GM18499 (cell line): ENCODE results near the gene FUZ.

Experiments used
- ATAC-seq: cut with Tn5 transposase; IDR thresholded peaks from one replicate; pipeline ENCODE4 v1.9.1; 2021; ENCODE audit warnings: moderate number of reproducible peaks; ENCODE audit not compliant: insufficient read depth, unreplicated experiment

FUZ gene

DNA sequence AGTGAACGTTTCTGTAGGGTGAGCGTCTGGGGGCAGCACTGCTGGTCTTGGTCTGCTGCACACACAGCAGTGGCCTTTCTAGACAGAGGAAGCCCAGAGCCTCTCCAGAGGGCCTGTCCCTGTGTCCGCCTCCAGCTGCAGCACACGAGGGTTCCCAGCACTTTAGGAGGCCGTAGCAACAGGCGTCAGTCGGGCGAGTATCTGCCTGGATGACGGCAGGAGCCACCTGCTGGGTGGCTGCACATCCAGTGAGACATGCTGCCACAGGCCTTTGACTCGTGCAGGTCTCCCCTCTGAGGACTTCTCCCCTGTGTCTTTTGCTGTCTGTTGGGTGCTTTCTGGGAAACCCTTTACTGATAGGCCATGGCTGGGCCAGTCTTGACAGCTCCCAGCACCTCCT lies 24.2 kb downstream of the FUZ start:
- no peak for ATAC-seq

DNA sequence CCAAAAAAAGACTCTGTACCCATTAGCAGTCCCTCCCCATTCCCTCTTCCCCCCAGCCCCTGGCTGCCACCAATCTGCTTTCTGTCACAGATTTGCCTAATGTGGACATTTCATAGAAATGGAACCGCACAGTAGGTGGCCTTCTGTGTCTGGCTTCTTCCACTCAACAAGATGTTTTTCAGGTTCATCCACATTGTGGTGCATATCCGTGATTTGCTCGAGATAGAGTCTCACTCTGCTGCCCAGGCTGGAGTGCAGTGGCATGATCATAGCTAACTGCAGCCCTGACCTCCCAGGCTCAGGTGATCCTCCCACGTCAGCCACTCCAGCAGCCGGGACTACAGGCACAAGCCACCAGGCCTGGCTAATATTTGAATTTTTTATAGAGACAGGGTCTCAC lies 25.3 kb downstream of the FUZ start:
- ATAC-seq: no peak

DNA sequence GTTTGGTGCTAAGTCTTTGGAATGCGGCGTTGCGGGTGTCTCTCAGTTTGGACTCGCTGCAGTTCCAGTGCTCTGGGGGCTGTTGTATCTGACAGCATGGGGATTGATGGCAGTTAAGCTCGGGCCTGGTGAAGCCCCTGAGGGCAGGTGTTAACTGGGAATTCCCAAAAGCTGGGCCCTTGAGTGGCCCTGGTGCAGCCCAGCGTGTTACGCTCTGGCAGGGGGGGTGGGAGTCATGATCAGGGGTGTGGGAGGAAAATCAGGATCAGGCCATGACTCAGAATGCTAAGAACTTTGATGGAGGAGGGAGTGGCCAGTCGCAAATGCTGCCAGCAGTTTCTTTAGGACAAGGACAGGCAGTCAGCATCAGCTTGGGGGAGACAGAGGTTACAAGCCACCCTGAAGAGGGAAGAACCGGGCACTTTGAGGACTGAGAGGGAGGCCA lies 26.7 kb downstream of the FUZ start:
- ATAC-seq: no peak

DNA sequence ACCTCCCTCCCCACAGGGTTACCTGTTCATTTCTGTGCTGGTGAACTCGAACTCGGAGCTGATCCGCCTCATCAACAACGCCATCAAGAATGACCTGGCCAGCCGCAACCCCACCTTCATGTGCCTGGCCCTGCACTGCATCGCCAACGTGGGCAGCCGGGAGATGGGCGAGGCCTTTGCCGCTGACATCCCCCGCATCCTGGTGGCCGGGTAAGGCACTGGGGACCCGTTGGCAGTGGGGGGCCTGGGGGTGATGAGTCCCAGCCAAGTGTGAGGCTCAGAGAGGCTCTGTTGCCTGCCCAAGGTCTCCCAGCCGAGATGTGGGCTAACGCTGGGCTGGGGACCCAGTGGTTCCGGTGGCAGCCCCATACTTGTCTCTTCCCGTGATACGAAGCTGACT lies 30.6 kb downstream of the FUZ start:
- no peak for ATAC-seq

DNA sequence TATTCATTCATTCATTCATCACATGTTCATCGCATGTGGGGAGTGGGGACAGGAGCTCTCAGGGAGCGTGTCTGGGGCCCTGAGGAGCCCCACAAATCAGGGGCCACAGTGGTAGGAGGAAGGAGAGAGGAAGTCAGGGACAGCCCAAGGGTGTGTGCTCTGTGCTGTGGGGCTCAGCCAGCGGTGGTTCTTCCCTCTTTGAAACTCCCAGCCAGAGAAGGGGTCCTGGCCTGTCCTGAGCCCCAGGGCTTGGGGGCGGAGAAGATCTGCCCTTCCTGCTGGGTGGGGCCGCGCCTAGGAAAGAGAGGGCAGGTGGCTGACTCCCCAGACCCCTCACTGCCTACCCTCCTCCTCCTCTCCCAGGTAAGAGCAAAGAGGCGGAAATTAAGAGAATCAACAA lies 31.7 kb downstream of the FUZ start:
- ATAC-seq: no peak

DNA sequence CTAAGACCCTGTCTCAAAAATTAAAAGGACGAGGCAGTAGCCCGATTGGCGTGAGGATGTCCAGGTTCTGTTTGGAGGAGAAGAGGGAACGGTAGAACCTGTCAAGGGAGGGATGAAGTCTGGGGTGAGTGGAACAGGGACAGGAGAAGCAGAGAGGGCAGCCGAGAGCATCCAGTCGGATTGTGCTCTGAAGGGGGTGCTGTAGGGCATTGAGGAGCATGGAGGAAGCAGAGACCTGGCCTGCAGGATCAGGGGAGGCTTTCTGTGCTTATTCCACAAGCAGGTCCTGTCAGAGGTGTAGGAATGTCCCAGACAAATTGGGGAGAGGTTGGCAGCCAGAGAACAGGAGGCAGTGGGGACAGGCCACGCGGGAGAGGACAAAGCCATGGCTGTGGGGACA lies 32.2 kb downstream of the FUZ start:
- ATAC-seq: no peak

DNA sequence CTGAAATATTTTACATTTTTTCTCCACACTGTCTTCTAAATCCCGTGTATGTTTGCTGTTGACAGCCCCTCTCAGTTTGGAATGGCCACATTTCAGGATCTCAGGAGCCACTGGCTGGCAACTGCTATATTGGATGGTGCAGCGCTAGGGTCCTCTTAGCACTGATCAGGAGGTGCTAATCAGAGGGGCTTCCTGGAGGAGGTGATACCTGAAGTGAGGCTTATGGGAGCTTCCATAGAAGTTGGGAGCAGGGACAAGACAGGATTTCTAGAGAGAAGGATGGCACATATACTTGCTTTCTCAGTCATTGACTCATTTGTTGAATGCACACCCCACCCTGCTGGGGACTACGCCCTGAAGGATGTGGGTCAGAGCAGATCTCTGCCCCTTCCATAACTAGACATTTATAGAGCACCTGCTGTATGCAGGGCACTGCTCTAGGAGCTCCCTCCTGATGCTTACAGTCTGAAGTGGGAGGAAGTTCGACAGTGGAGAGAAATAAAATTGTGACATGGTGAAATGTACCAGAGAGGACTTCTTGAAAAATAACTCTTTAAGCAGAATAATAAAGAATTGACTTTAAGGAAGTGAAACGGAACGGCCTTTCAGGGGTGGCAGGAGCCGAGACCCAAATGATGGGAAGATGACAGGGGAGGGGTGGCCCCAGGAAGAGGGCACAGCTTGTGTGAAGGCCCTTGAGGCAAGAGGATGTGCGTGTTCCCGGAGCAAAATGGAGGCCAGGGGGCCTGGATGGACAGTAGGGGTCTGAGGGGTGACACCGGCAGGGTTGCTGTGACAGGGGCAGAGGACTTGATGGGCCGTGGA lies 33.1 kb downstream of the FUZ start:
- ATAC-seq: no peak

DNA sequence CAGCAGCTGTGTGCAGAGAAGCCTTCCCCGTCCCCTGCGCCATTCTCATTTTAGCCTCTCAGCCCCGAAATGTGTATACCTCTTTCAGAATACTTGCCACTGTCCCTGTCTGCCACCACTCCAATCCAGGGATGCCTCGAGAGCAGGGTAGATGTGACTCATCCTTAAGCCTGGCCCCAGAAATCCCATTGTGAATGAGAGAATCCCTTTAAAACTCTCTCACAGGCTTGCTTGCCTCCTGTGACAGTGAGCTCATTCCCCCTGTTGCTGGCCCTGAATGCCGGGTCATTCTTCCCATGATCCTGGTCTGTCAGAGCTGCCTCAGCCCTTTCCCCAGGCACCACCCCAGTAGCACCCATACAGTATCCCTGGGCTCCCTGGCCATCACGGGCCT lies 36.7 kb downstream of the FUZ start:
- no peak for ATAC-seq

DNA sequence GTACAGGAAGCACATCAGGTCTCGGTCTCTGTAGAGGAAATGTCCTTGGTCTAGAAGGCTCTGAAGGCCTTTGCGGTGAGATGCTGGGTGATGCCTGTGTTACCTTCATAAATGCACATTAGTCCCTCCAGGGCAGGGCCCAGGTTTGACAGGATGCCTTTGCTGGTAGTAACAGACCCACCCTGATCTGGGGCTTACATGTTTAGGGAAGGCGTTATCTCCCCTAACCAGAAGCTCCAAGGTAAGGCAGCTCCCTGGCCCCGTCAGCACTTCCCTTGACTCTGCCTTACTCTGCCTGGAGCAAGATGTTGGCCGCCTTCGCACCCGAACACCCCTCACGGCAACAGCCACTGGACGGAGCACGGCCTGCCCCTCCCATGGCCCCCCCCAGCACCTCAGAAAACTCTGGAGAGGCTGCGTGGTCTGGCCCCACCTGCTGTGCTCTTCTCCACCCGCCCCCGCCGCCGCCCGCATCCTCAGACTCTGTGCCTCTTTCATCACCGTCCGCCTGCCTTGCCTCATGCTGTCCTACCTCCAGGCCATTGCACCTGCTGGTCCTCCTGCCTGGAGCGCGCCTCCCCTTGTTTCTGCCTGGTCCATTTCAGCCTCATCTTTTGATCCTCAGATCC lies 37.2 kb downstream of the FUZ start:
- ATAC-seq: no peak

DNA sequence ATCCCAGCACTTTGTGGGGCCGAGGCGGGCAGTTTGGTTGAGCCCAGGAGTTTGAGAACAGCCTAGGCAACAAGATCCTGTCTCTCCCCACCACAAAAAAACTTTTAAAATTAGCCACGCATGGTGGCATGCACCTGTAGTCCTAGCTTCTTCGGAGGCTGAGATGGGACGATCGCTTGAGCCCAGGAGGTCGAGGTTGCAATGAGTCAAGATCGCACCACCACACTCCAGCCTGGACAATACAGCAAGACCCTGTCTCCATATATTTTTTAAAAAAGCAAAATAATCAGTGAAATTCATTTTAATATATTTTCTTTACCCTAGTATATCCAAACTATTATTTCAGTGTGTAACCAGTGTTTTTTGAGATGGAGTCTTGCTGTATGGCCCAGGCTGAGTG lies 38.1 kb downstream of the FUZ start:
- ATAC-seq: no peak

DNA sequence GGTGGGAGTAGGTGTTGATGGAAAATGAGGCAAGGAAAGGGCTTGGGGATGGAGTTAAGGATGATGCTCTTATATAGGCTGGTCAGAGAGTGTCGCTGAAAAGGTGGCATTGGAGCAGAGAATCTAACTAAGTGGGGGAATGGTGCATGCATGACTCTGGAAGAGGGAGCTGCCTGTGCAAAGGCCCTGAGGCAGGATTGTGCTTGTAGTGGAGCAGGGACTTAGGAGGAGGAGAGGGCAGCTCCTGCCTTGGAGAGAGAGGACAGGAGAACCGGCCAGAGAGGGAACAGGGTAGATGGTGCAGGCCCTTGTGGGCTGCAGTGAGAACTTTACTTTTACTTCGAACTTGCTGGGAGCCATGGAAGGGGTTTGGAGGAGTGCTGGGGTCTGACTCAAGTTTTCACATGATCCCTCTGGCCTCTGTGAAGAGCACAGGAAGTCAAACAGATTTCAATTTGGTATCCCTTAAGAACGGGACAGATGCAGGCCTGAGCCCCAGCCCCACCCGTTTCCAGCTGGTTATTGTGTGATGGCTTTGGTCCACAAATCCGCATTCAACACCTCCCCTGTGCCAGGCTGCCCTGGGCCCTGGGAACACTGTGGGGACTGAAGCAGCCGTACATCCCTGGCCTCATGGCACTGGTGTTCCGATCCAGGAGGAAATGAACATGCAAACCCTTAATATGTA lies 39.3 kb downstream of the FUZ start:
- ATAC-seq: no peak

DNA sequence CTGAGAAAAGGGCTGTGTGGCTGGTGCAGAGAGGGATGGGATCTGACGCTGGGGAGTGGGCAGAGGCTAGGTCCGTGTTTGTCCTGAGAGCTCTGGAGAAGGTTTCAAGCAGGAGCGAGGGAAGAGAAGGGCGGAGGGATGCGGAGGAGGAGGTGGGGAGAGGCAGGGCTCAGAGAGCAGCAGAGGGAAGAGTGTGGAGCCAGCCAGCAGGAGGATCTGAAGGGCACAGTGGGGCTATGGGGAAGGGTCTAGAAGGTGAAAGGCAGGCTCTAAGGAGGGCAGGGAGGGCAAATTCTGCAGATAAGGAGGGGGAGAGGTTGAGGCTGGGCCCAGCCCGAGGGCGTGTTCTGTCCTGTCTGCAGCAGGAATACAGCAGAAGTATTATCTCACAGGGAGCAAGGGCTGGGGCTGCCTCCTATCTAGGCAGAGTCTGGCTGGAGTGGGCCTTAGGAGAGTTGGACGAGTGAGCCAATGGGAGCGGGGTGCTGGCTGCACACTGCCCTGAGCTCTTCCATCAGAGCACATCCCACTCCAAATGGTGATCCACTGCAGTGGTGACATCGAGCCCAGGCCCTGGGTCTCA lies 40.2 kb downstream of the FUZ start:
- ATAC-seq: no peak

DNA sequence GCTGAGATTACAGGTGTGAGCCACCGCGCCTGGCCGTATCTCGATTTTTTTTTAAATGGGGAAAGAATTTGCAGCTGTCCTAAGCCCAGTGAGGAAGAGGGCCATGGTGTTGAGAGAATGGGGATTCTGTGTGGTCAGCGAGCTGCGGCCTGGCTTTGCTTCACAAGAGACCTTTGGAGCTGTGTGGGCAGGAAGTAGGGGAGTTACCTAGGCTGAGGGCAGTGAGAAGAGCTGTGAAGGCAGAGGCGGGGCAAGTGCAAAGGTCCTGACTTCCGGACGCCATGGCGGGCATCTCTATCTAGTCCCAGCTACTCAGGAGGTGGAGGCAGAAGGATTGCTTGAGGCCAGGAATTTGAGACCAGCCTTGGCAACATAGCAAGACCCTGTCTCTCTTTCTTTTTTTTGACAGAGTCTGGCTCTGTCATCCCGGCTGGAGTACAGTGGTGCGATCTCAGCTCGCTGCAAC lies 41.4 kb downstream of the FUZ start:
- ATAC-seq: no peak

DNA sequence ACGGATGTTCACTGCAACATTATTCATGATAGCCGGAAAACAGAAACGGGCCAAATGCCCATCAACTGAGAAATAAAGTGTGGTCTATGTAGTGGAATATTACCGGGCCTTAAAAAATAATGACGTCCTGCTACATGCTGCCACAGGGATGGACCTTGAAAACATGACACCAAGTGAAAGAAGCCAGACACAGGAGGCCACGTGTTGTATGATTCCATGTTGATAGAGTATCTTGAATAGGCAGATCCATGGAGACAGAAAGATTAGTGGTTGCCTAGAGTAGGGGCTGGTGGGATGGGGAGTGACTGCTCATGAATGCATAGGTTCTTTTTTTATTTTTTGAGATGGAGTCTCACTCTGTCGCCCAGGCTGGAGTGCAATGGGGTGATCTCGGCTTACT lies 42.6 kb downstream of the FUZ start:
- ATAC-seq: no peak

DNA sequence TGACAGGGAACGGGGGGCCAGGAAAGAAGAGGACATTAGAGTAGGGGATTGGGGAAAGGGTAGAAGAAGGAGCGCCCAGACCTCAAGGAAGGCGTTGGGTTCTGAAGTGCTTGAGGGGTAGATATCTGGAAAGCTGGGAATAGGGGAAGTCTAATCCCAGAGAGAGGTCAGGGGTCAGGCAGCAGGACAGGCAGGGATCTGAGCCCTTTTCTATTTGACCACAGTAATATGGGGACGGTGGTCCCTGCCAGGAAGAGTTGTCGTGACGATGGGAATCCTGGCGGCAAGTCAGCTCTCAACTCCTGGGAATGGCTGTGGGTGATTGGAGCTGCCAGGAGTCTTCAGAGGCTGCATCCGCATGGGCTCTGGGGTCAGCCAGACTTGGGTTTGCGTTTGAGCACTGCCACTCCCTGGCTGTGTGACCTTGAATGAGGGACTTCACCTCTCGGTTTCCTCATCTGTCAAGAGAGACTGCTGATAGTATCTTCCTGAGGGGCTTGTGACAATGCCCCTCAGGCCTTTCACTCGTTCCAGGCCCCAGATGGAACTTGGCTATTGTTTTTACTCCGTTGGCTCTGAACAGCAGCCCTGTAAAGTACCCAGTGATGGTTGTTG lies 45.0 kb downstream of the FUZ start:
- ATAC-seq: no peak

DNA sequence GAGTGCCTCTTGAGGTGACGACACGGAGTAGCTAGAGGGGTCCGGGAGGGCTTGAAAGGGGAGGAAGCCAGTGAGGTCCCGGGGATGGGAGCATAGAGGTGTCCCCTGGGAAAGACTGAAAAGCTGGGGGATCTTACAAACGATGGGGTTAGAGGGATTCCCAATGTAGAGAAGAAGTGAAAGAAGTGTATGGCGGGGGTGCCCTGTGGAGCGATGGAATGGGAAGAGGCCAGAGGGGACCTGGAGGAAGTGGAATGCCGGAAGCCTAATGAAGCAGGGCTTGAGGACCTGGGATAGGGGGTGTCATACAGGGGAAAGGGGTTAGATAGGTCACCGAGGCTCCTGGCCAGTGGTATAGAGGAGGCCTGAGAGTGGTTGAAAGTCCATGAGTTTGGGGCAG lies 45.7 kb downstream of the FUZ start:
- ATAC-seq: no peak

DNA sequence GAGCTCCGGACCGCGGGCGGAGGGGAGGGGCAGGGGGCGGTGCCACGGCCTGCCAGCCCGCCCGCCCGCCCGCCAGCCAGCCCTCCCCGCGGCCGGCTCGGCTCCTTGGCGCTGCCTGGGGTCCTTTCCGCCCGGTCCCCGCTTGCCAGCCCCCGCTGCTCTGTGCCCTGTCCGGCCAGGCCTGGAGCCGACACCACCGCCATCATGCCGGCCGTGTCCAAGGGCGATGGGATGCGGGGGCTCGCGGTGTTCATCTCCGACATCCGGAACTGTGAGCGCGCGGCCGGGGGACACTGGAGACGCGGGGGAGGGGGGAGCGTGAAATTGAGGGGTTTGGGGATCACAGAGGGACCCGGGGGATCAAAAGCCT lies 46.2 kb downstream of the FUZ start, which contains the start of gene AP2A1:
TSS of gene AP2A1 (plus strand) at position 72 of the 370 bp plus-strand sequence. CDS start at position 205, 133 bp downstream.
- no peak for ATAC-seq

DNA sequence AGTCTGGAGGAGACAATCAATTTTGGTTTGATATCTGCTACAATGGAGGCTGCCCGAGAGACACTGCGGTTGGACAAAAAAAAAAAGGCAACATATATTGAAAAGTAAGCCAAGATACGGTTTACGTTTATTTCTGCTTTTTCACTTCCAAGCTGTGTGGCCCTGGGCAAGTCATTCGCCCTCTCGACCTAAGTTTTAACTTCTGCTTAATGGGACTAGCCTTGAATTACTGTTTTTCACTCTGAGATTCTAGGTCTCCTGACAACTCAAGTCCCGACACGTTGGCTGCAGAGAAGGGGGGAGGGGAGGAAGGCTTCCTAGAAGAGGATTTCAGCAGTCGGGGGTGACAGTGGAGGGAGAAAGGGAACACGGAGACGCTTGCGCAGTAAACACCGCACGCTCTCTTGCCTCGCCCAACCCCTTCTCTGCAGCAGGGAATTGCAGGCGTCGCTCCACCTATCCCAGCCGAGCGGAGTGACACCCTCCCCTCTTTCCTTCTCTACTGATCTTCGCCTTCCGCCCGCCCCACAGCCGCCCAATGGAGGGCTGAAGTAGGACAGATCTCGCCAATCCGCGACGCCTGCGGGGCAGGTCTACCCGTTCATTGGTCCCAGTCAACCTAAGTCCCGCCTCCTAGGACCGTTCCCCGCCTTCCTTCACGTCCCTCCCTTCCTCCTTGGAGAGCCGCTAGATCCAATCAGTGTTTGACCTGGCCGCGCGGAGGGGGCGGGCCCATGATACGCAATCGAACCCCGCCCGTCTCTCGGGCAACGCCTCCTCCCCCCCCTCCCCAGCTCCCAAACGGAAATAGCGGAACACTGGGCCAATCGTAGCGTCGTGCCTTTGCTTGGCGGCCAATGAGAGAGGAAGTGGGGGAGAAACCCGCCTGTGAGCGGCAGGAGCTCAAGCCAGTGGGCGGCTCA lies 46.8 kb downstream of the FUZ start:
- ATAC-seq: peak; percentile 86

DNA sequence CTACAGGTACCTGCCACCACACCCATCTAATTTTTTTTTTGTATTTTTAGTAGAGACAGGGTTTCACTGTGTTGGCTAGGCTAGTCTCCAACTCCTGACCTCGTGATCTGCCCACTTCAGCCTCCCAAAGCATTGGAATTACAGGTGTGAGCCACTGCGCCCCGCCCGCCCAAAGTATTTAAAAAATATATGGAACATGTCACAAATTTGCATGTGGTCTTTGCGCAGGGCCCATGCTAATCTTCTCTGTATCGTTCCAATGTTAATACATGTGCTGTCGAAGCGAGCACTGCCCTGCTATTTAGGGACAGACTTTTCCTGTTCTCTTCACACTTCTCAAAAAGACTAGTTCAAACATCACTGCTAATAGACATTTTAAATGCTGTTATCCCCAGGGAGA lies 48.8 kb downstream of the FUZ start:
- ATAC-seq: no peak
